HG02938 (cell line): ENCODE data around the gene CYP27B1.

Experiments
- ATAC-seq: cut with Tn5 transposase; IDR thresholded peaks from one replicate; pipeline ENCODE4 v1.9.1; 2021; ENCODE audit warnings: mild to moderate bottlenecking, moderate library complexity; ENCODE audit not compliant: unreplicated experiment

The CYP27B1 gene, protein sequence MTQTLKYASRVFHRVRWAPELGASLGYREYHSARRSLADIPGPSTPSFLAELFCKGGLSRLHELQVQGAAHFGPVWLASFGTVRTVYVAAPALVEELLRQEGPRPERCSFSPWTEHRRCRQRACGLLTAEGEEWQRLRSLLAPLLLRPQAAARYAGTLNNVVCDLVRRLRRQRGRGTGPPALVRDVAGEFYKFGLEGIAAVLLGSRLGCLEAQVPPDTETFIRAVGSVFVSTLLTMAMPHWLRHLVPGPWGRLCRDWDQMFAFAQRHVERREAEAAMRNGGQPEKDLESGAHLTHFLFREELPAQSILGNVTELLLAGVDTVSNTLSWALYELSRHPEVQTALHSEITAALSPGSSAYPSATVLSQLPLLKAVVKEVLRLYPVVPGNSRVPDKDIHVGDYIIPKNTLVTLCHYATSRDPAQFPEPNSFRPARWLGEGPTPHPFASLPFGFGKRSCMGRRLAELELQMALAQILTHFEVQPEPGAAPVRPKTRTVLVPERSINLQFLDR

GRCh38 chr12:57766464-57767304 lies at the start of gene CYP27B1:
TSS of gene CYP27B1 (minus strand) at chr12:57767078. CDS start at chr12:57767041, 37 bp downstream.
- no peak for ATAC-seq

DNA sequence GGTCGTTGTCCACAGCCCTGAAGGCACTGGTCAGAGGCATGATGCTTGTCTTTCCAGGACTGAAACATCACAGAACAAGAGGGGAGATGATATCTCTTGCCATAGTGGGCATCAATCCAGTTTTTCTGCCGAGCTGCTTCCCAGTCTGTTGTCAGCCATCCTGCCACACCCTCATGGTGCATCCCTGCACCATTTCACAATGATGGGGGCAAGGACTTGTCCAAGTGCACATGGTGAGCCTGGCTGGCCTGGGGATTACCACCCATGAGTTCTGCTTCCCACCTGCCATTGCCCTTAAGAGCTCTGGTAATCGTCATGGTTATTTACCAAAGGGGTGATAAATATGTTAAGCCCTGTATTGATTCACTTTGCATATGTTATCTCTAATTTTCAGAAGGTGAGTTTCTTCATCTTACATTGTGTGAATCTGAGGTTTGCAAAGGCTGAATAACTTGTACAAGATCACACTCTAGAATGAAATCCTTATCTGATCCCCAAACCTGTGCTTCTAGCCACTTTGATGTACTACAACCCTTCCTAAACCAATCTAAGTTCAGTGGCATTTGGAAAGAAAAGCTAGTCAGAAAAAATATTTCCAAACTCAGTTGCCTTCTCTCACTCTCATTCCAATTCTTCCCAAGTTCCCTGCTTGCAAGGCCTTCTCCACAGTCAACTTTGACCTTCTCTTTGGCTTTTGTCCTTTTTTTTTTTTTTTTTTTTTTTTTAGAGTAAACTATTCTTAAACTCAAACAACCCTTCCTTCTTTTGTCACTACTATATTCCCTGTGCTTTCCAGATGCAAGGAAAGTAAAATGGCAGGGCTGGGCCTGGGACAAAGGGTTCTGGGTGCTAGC lies 49.4 kb upstream of the CYP27B1 start:
- ATAC-seq, result no peak

- ATAC-seq, result no peak
These were observed 48.5 kb upstream of the CYP27B1 start for GRCh38 chr12:57815177-57816000.

DNA sequence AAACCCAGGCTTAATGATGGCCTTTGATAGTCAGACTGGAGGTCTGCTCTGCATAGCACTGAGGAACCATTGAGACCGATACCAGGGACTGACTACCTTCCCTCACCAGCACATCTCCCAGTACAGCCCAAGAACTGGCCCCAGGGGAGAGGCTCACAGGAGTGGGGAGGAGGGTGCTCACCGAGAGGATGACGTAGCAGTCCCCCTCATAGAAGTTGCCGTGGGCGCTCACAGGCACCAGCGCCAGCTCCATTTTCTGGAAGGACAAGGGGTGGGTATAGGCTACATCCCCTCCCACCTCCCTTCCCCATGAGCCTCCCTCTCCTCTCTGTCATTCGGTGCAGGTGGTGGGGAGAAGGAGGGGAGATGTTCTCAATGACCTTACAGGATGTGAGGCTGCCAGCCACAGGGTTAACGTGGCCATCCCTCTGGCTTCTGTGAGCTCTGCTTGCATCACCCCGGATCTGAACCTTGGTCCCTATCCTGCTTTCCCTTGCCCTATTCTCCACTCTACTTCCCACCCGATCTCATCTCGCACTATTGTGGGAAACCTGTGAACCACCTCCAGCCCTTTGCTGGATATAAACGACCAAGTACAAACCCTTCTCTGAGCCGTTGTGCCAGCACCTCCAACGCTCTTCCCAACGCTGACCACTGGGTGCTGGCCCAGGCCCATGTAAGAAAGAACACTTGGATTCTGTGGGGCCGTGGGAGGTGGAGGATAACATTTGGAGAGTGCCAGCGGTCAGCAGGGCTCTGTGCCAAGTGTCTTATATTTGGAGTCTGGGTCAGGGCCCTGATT lies 47.3 kb upstream of the CYP27B1 start:
- no peak for ATAC-seq

DNA sequence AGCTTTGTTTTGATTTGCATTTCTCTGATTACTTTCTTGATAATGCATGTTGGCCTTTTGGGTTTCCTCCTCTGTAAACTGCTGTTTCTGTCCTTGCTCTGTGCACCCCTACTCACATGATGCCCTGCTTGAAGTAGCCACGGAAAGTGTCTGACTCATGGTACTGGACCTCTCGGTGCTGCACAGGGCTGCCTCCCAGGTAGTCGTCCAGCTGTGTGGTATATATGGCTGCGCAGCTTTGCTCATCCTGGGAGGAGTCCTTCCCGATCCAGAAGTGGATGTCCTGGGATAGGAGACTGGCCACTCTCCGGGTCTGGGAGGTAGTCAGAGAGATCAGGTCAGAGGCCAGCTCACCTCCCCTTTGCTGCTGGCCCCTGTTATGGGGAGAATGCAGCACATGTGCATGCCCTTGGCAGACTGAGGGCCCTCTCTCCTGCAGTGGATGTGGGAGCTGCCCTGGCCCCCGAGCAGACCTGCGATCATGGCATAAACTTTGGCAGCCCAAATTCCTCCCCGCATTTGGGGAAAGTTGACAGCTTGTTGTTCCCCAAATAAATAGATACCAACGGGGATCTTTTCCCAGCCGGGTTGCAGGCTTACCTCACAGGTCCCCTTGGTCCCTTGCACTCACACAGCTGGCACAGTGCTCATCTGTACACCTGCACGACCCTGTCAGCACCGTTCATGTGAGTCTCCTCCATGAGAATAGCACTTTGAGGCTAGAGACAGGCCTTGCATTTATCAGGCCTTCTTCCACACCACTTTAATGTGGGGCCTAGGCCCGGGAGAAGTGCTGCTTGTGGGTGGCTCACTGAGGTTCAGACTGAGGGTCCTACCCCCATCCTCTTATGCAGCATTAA lies 46.5 kb upstream of the CYP27B1 start:
- no peak for ATAC-seq

GRCh38 chr12:57811028-57811755 lies 44.3 kb upstream of the CYP27B1 start:
- no peak for ATAC-seq

- no peak for ATAC-seq
These were observed 43.6 kb upstream of the CYP27B1 start for GRCh38 chr12:57810450-57810849.

GRCh38 chr12:57809425-57809824 lies 42.5 kb upstream of the CYP27B1 start:
- no peak for ATAC-seq

DNA sequence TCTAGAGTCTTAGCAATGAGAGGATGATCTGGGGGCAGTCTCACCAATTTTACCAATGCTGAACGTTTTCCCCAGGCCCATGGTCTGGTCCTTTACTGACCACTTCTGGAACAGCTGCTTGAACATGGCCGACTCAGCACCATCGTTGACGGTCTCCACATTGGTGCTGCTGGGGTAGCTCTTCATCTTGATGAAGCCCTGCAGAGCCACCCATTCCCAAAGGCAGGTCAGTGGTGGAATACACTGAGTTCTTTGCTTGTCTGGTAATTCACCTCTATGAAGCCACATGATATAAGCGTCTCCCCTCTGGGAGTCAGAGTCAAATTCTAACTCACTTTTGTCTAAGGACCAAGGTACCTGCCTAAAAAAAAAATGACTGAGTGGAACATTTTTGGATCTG lies 41.5 kb upstream of the CYP27B1 start:
- no peak for ATAC-seq

- no peak for ATAC-seq
These were observed 40.4 kb upstream of the CYP27B1 start for GRCh38 chr12:57807285-57807684.

DNA sequence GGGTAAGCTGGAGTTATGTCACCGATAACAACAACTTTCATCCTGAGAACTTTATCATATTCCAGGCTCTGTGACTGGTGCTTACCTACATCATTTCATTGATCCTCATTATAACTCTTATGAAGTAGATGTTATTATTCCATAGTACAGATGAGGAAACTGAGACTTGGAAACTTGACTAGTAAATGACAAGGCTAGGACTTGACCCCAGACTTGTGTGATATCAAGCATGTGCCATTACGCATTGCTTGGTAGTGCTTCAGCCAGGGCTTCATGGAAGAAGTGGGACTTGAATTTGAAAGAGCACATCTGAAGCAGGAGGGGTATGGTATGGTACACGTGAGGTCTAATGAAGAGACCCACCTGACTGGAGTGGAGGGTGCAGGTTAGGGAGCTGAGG lies 39.8 kb upstream of the CYP27B1 start:
- ATAC-seq, result no peak

DNA sequence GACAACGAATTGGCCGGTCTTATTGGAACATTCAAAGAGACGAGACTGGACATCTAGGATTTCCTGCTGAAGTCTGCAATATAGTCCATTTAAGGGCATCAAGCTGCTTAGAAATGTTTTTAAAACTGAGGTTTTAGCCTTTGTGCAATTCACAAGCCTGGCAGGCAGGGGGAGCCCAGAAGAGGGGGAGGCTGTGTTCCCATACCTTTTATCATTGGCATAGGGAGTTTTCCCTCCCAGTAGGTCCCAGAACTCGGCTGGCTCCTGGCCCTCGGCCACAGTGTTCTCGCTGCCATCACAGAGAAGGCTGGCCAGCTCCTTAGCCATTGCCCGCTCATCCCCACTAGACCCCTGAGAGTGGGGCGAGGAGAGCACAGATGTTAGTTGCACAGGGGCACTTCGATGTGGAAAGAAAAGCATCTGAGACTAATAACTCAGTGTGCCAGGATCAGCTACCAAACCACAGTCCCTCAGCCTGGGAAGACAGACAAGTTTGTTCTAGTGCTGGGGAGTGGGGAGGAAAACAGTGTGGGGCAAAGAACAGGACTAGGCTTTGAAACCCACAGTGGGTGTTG lies 36.5 kb upstream of the CYP27B1 start:
- no peak for ATAC-seq

DNA sequence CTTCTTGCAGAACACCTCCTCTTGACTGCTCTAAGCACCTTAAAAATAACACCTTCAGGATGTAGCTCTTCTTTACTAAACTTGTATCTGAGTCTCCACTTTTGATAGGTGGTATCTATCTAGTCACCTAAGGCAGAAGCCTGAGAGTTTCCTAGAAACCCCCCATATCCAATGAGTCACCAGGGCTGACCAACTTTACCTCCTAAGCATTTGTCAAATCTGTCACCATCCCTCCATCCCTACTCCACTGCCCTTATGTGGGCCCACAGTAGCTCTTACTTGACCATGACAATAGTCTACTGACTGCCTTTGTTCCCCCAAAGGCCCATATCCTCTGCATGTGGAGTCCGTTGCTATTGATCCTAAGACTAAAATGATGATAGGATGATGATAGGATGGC lies 35.7 kb upstream of the CYP27B1 start:
- no peak for ATAC-seq

GRCh38 chr12:57800965-57801364 lies 34.1 kb upstream of the CYP27B1 start:
- no peak for ATAC-seq

DNA sequence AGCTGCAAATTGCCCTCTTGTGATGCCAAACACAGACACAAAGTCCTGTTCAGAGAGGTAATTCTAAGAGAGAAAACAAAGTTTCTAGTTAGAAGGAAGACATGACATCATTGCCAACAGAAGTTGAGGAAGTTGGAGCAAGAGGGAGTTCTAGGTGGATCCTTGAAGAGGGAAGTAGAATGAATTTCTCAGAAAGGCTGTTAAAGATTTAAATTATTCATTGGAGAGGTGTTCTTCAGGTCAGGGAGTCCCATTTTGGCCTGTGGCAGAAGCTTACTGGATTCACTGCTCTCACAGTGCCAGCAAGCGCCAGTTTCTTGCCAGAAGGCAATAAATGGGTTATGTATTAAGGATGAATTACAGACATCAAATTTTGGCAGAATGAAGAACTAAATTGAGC lies 31.1 kb upstream of the CYP27B1 start:
- no peak for ATAC-seq

GRCh38 chr12:57796996-57797395 lies 30.1 kb upstream of the CYP27B1 start:
- no peak for ATAC-seq

- ATAC-seq, result no peak
These were observed 28.5 kb upstream of the CYP27B1 start for GRCh38 chr12:57795354-57795753.
